Mammary epithelial cell (primary cell): ENCODE data around the gene ANXA5.

Experiments used
- CTCF ChIP-seq, 2 donors: IDR thresholded peaks in 1 of 2; conservative IDR thresholded peaks in 1 of 2; 2 replicates each; pipeline ENCODE4 v1.5.1; 2011 to 2012; ENCODE audit warnings: inconsistent platforms in 2 of 2, low read length in 2 of 2, mild to moderate bottlenecking in 2 of 2, control low read depth in 1 of 2, low read depth in 1 of 2; ENCODE audit not compliant: insufficient read depth in 1 of 2; ENCODE audit errors: extremely low read depth in 1 of 2
- EZH2 ChIP-seq: IDR thresholded peaks from 2 replicates; pipeline ENCODE4 v1.6.1; 2012; ENCODE audit warnings: low read length, inconsistent platforms, borderline replicate concordance

- TF ChIP-seq CTCF (conservative IDR thresholded peaks at IDR 0.05 in 1 of 2, IDR thresholded peaks at IDR 0.05 in 1 of 2; ENCODE audit: extremely low read depth in 1 of 2, insufficient read depth in 1 of 2, low read depth in 1 of 2, low read length in 2 of 2) (no peak), EZH2 (no peak)
These were observed 13.1 kb upstream of the ANXA5 start for GRCh38 chr4:121709766-121710405.
